Mucosa of descending colon (tissue), 3 donors: ENCODE data around the gene CRYBG2. TPM values are rescaled to one million over a fixed set of nuclear protein-coding genes. Genes with fewer than 3 reads are reported as not detected.
A peak's percentile ranks its signal among the peaks of the same experiment; 100 is the strongest.

Experiments
- ATAC-seq: fragments of 200-7000 bp; cut with Tn5 transposase; one replicate; pipeline ENCODE4 v1.9.1; 2020; ENCODE audit warnings: mild to moderate bottlenecking, moderate library complexity
- DNase-seq, 3 donors: peaks; one replicate each; pipeline ENCODE4 v3.0.0-alpha.2; 2020
- H3K36me3 ChIP-seq: fragments of 200-600 bp; one replicate; pipeline ENCODE4 v1.8.0; 2021; ENCODE audit warnings: low read depth, mild to moderate bottlenecking
- H3K4me1 ChIP-seq: fragments of 200-600 bp; one replicate; pipeline ENCODE4 v1.8.0; 2021; ENCODE audit warnings: low read depth, mild to moderate bottlenecking
- H3K4me3 ChIP-seq: fragments of 200-600 bp; one replicate; pipeline ENCODE4 v1.8.0; 2021; ENCODE audit warnings: mild to moderate bottlenecking
- H3K9me3 ChIP-seq: fragments of 200-600 bp; one replicate; pipeline ENCODE4 v1.8.0; 2021; ENCODE audit warnings: mild to moderate bottlenecking
- intact Hi-C, 2 donors: fragments of 100-400 bp; cut with DNase I in 1 of 2; cut with micrococcal nuclease in 1 of 2; formaldehyde crosslinking; loops; one replicate each; pipeline versions ENCODE4 v1.11.0 to v1.11.1; 2022; cut with DNase I, micrococcal nuclease
- total RNA-seq, 3 donors: library from RNA; stranded (reverse); fragmentation: NEBNext Ultra II Directional in 2 of 3; extraction: Animal tissue kit (Norgen Biotek cat#: 25700) in 2 of 3; gene quantifications; one replicate each; pipeline versions ENCODE4 v1.2.1 to v1.2.4, GENCODE V29; 2021 to 2023
- TF ChIP-seq, protein P1 (sequence below): fragments of 200-600 bp; IDR thresholded peaks from one replicate; pipeline ENCODE4 v1.8.0; 2022; ENCODE audit warnings: antibody characterized with exemption, mild to moderate bottlenecking
- donor health status: DM: no; HTN: no; CAD: no; lungs with moderate emphysema.
- donor health status: DM: no; HTN: no; CAD: no.
- donor health status: DM: no; HTN: yes; CAD: no.

Gene CRYBG2
- total RNA-seq, 3 donors from 2014 or later = 19.4 to 27.7 (median 19.6) TPM

DNA sequence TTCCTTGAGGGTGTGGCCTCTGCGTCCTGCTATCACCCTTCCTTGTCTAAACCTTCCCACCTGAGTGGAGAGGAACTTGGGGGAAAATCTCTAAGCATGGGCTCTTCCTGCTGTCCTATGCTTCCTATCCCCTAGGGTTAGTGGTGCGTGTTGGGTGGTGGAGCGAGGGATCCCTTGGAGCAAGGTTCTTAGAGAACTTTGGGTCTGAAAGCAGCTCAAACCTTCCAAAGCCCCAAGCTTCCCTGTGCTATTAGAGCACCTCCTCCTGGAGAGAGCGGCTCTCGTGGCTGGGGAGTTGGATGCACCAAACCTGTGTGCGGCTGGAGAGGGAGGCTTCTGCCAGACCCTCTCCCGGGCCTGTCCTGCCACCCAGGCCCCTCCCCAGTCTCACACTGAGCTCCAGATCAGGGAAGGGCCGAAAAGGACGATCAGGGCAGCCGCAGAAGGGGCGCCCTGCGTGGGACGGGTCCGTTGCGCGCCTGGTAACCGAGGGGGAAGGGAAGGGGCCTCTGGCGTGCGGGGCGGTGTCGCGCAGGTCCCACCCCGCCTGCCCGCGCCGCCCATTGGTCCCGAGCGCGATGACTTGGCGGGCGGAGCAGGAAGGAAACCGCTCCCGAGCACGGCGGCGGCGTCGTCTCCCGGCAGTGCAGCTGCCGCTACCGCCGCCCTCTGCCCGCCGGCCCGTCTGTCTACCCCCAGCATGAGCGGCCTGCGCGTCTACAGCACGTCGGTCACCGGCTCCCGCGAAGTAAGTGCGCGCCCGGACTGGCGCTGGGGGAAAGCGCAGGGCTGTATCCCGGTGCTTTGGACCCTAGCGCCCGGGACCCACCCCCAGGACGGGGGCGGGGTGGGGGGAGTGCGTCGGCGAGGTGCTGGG is 74.2 kb downstream of the CRYBG2 start, which contains the start of gene SH3BGRL3:
Gene SH3BGRL3, plus strand, starts transcription at position 631 of the 877 bp plus-strand sequence. Its CDS starts 70 bp downstream, at position 701.
- ATAC-seq = peak; percentile 71

DNA sequence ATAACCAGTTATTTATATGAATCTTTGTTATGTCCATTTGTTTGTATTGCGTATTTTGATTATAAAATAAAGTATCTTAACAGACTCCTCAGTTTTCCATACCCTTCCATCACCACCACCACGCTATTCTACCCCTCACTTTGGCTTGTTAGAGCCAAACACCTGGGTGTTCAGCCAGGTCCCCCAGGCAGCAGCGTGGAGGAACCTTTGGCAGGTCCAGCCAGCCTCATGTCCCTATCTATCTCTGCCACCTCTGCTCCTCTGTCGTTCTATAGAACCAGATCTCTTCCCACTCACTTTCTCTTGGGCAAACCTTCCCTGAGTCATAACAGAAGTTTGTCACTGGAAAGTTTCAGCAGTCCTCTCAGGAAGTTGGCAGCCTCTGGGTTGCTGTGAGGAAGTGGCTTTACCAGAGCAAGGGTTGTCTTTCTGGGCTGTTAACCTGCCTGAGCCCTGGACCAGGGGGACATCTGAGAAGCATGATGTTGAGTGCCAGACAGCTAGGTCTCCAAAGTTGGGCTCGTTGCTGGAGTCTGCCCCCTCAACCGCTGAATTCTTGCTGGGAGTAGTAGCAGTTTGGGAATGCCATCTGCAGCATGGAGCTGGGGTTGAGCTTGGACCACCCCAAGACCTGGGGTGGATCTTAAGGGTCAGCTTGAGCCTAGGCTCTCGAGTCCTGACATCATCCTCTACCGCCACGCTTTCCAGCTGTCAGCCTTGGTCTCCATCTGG is 75.0 kb downstream of the CRYBG2 start:
- Histone ChIP-seq H3K4me3 (no peak overlapping the region), H3K9me3 (no peaks in the 10 kb centered on the region), H3K4me1 (peaks cover 60% of the 10 kb centered on the region), H3K36me3 (no peaks in the 10 kb centered on the region)
- intact Hi-C loops = loop anchor here (5.0 kb wide), 1 partner anchor 43 kb away; no protein-coding TSS in a partner anchor
- TF ChIP-seq, protein P1, sequence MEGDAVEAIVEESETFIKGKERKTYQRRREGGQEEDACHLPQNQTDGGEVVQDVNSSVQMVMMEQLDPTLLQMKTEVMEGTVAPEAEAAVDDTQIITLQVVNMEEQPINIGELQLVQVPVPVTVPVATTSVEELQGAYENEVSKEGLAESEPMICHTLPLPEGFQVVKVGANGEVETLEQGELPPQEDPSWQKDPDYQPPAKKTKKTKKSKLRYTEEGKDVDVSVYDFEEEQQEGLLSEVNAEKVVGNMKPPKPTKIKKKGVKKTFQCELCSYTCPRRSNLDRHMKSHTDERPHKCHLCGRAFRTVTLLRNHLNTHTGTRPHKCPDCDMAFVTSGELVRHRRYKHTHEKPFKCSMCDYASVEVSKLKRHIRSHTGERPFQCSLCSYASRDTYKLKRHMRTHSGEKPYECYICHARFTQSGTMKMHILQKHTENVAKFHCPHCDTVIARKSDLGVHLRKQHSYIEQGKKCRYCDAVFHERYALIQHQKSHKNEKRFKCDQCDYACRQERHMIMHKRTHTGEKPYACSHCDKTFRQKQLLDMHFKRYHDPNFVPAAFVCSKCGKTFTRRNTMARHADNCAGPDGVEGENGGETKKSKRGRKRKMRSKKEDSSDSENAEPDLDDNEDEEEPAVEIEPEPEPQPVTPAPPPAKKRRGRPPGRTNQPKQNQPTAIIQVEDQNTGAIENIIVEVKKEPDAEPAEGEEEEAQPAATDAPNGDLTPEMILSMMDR = no peak
- DNase-seq (peak; percentile 71 to 77 (median 71)), ATAC-seq (peak; percentile 15)

More for the DNA sequence above, 74.2 kb downstream of the CRYBG2 start, which contains the start of gene SH3BGRL3:
- no peaks in the 10 kb centered on the region for H3K36me3 ChIP-seq
- TF ChIP-seq, protein P1 = peak; percentile 13
- no peaks in the 10 kb centered on the region for H3K9me3 ChIP-seq
- peak within 1 kb of the TSS; percentile 91 for H3K4me3 ChIP-seq
- intact Hi-C loops = loop anchor here (5.0 kb wide), 1 partner anchor 43 kb away; no protein-coding TSS in a partner anchor
- DNase-seq = peak; percentile 91 to 95 (median 94)
- peaks cover 66% of the 10 kb centered on the region for H3K4me1 ChIP-seq

DNA sequence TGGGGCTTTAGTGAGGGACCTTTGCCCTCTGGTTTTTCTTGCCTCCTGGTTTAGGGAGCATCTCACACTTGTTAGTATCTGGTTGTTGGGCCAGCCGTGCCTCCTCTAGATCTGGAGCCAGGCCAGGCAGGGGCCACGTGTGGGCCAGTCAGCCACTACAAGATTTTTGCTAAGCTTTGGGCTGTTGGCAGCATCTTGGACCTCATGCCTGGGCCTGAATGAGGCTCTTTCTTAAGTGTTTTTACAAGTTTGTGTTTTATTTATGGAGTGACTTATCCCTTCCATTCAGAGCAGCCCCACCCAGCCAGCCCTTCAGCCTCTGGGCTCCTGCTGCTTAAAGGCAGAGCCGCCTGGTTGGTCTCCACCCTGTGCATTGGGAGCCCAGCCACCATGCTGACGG is 75.6 kb downstream of the CRYBG2 start:
- TF ChIP-seq, protein P1 = no peak

DNA sequence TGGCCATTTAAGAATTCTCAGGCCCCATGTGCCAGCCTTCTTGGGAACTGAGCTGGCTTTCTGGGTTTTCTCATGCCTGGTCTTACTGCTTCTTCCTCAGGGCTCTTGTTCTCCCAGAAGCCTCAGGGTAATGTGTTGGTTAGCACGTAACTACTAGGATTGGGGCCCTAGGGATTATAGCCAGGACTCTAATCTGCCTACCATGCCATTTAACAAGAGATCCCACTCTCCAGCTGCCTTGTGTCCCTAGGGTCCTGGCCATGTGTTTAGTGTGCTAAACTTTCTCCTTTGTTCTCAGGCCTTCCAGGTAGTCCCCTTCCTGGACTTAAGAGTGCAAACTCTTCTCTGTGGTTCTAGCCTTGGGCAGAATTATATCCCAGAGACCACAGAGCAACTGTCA is 76.2 kb downstream of the CRYBG2 start:
- no peak for DNase-seq
- intact Hi-C loops = loop anchor here (5.0 kb wide), 1 partner anchor 45 kb away; no protein-coding TSS in a partner anchor

More for the DNA sequence above, 75.6 kb downstream of the CRYBG2 start:
- ATAC-seq (peak; percentile 56), DNase-seq (peak; percentile 87 to 93 (median 93))
- Histone ChIP-seq H3K4me3 (no peak overlapping the region), H3K36me3 (no peaks in the 10 kb centered on the region), H3K4me1 (peaks cover 60% of the 10 kb centered on the region), H3K9me3 (no peaks in the 10 kb centered on the region)
- intact Hi-C loops = loop anchor here (5.0 kb wide), 1 partner anchor 44 kb away; no protein-coding TSS in a partner anchor

DNA sequence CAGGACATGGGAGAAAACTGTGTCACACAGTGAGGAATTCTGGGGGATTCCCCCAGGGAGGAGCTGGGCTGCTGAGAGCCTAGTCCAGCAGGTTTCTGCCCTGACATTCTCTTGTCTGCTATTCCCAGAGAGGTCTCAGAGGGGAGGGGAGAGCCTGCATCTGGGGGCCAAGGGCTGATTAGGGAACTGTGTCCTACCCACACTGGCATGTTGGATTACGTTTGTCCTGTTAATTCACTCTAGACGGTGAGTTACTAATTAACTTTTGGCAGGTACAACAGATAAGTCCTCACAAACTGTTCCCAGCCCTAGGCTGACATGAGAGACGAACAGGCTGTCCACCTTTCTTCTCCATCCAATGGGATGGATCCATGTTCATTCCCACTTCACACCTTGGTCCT is 76.7 kb downstream of the CRYBG2 start:
- Histone ChIP-seq H3K4me3 (no peak overlapping the region), H3K4me1 (peaks cover 60% of the 10 kb centered on the region), H3K9me3 (no peaks in the 10 kb centered on the region), H3K36me3 (no peaks in the 10 kb centered on the region)
- peak in 2 of 3 donors; percentile 59 to 60 for DNase-seq
- ATAC-seq = peak; percentile 27
- intact Hi-C loops = loop anchor here (5.0 kb wide), 1 partner anchor 45 kb away; no protein-coding TSS in a partner anchor
- TF ChIP-seq, protein P1 = no peak

More for the DNA sequence above, 76.2 kb downstream of the CRYBG2 start:
- no peaks in the 10 kb centered on the region for H3K36me3 ChIP-seq
- H3K9me3 ChIP-seq = no peaks in the 10 kb centered on the region
- H3K4me1 ChIP-seq = peaks cover 60% of the 10 kb centered on the region
- no peak overlapping the region for H3K4me3 ChIP-seq
- TF ChIP-seq, protein P1 = no peak
- ATAC-seq = no peak
